Gastrocnemius medialis (tissue), 4 donors: ENCODE data around the gene GDPD5.
A peak's percentile ranks its signal among the peaks of the same experiment; 100 is the strongest.

Source experiments
- POLR2A ChIP-seq, 2 donors: fragments of 450-650 bp; IDR thresholded peaks; one replicate each; pipeline ENCODE4 v1.6.1; 2017; ENCODE audit warnings: antibody characterized with exemption in 2 of 2, mild to moderate bottlenecking in 2 of 2, moderate library complexity in 2 of 2
- TF ChIP-seq, protein P1 (sequence below), 5 experiments: fragments of 450-650 bp in 3 of 5; fragments of 200-600 bp in 2 of 5; sonication (generic) in 2 of 5; IDR thresholded peaks in 4 of 5; conservative IDR thresholded peaks in 1 of 5; 1 replicate in 4 of 5; 2 replicates in 1 of 5; pipeline ENCODE4 v1.5.1; 2016 to 2019; ENCODE audit warnings: antibody characterized with exemption in 5 of 5, mild to moderate bottlenecking in 3 of 5, moderate library complexity in 3 of 5

- TF ChIP-seq, protein P1, sequence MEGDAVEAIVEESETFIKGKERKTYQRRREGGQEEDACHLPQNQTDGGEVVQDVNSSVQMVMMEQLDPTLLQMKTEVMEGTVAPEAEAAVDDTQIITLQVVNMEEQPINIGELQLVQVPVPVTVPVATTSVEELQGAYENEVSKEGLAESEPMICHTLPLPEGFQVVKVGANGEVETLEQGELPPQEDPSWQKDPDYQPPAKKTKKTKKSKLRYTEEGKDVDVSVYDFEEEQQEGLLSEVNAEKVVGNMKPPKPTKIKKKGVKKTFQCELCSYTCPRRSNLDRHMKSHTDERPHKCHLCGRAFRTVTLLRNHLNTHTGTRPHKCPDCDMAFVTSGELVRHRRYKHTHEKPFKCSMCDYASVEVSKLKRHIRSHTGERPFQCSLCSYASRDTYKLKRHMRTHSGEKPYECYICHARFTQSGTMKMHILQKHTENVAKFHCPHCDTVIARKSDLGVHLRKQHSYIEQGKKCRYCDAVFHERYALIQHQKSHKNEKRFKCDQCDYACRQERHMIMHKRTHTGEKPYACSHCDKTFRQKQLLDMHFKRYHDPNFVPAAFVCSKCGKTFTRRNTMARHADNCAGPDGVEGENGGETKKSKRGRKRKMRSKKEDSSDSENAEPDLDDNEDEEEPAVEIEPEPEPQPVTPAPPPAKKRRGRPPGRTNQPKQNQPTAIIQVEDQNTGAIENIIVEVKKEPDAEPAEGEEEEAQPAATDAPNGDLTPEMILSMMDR (IDR thresholded peaks at IDR 0.05 in 4 of 5, conservative IDR thresholded peaks at IDR 0.05 in 1 of 5) = no peak
- peak; percentile 8 to 28 for TF ChIP-seq POLR2A (IDR thresholded peaks at IDR 0.05)
Observed at GRCh38 chr11:75554258-75555022, 28.7 kb upstream of the GDPD5 start.
